Cardiac muscle cell (in vitro differentiated cells and primary cell): ENCODE measurements around the gene ZBTB40. TPM values are rescaled to one million over a fixed set of nuclear protein-coding genes. Genes with fewer than 3 reads are reported as not detected.

Experiments used
- DNase-seq, 2 donors: peaks; one replicate each; pipeline versions ENCODE4 v3.0.0 to v3.0.0-alpha.2; 2010 to 2017; ENCODE audit warnings: low read depth in 1 of 2, low spot score in 1 of 2
- H3K27ac ChIP-seq: fragments of 200-600 bp; sonication (generic); 2 replicates; pipeline ENCODE4 v1.5.1; 2016
- H3K27me3 ChIP-seq: fragments of 200-600 bp; sonication (generic); 2 replicates; pipeline ENCODE4 v1.6.0; 2016; ENCODE audit warnings: control low read depth
- H3K36me3 ChIP-seq: fragments of 200-600 bp; sonication (generic); 2 replicates; pipeline ENCODE4 v1.5.1; 2016; ENCODE audit warnings: control low read depth
- H3K4me1 ChIP-seq: fragments of 200-600 bp; sonication (generic); 2 replicates; pipeline ENCODE4 v1.8.1; 2017; ENCODE audit warnings: low read depth, mild to moderate bottlenecking, mixed run types
- H3K4me3 ChIP-seq: fragments of 200-600 bp; sonication (generic); 2 replicates; pipeline ENCODE4 v1.5.1; 2016; ENCODE audit warnings: mild to moderate bottlenecking
- H3K9me3 ChIP-seq: fragments of 200-600 bp; sonication (generic); 2 replicates; pipeline ENCODE4 v1.5.1; 2017; ENCODE audit warnings: low read depth, mild to moderate bottlenecking, control low read depth
- CTCF ChIP-seq: IDR thresholded peaks from 2 replicates; pipeline ENCODE4 v1.5.1; 2012; ENCODE audit warnings: low read depth, mild to moderate bottlenecking, low read length
- polyA plus RNA-seq: library from polyadenylated mRNA; unstranded; fragments of >200 nt; fragmentation: Nextera tagmentation; extraction: Ambion mirVana; gene quantifications from 2 replicates; pipeline ENCODE4 v1.2.1, GENCODE V29; 2016
- total RNA-seq: library from RNA; depleted of rRNA; stranded (reverse); fragments of >200 nt; gene quantifications from 2 replicates; pipeline ENCODE4 v1.2.3, GENCODE V29; 2016

The ZBTB40 gene
- total and polyA plus RNA-seq, 2 experiments from 2014 or later: 8.3 to 18.1 TPM

- H3K4me1 ChIP-seq: no peaks in the 10 kb centered on the region
- H3K27ac ChIP-seq: no peak overlapping the region
- H3K27me3 ChIP-seq: no peaks in the 10 kb centered on the region
- no peak for TF ChIP-seq CTCF
- no peak for DNase-seq
- no peak overlapping the region for H3K4me3 ChIP-seq
- no peaks in the 10 kb centered on the region for H3K36me3 ChIP-seq
- H3K9me3 ChIP-seq: no peaks in the 10 kb centered on the region
These were observed 19.7 kb upstream of the ZBTB40 start for GRCh38 chr1:22431965-22432364.

- Histone ChIP-seq H3K4me1 (no peaks in the 10 kb centered on the region), H3K4me3 (no peak overlapping the region), H3K27ac (no peak overlapping the region), H3K27me3 (no peaks in the 10 kb centered on the region), H3K36me3 (no peaks in the 10 kb centered on the region), H3K9me3 (no peaks in the 10 kb centered on the region)
- no peak for DNase-seq
- TF ChIP-seq CTCF: no peak
These were observed 16.9 kb upstream of the ZBTB40 start for GRCh38 chr1:22434717-22435116.

GRCh38 chr1:22436948-22437347 lies 14.7 kb upstream of the ZBTB40 start:
- H3K27me3 ChIP-seq: no peaks in the 10 kb centered on the region
- TF ChIP-seq CTCF: no peak
- H3K27ac ChIP-seq: no peak overlapping the region
- H3K4me1 ChIP-seq: peaks cover 1% of the 10 kb centered on the region
- H3K9me3 ChIP-seq: no peaks in the 10 kb centered on the region
- no peak for DNase-seq
- H3K36me3 ChIP-seq: no peaks in the 10 kb centered on the region
- no peak overlapping the region for H3K4me3 ChIP-seq

- Histone ChIP-seq H3K27me3 (no peaks in the 10 kb centered on the region), H3K9me3 (no peaks in the 10 kb centered on the region), H3K36me3 (no peaks in the 10 kb centered on the region), H3K4me1 (peaks cover 8% of the 10 kb centered on the region), H3K27ac (no peak overlapping the region), H3K4me3 (no peak overlapping the region)
- no peak for TF ChIP-seq CTCF
- peak in 1 of 2 donors; percentile 26 for DNase-seq
These were observed 14.1 kb upstream of the ZBTB40 start for GRCh38 chr1:22437573-22437972.

GRCh38 chr1:22440582-22440981 lies 11.1 kb upstream of the ZBTB40 start:
- no peak for TF ChIP-seq CTCF
- Histone ChIP-seq H3K9me3 (no peaks in the 10 kb centered on the region), H3K4me1 (peaks cover 21% of the 10 kb centered on the region), H3K27me3 (no peaks in the 10 kb centered on the region), H3K27ac (no peak overlapping the region), H3K4me3 (no peak overlapping the region), H3K36me3 (no peaks in the 10 kb centered on the region)
- no peak for DNase-seq
